ENCODE data around the gene ZNF469. TPM values are rescaled to one million over a fixed set of nuclear protein-coding genes. Genes with fewer than 3 reads are reported as not detected.
A peak's percentile ranks its signal among the peaks of the same experiment; 100 is the strongest.

ZNF469 gene
- total RNA-seq, 4 donors from 2014 or later = 0.24 to 0.55 (median 0.41) TPM

GRCh38 chr16:88427376-88427775 is 44.6 kb downstream of the ZNF469 start:
- H3K36me3 ChIP-seq = no peaks in the 10 kb centered on the region
- no peak for DNase-seq (ENCODE audit: low spot score in 2 of 2)

GRCh38 chr16:88428156-88428555 is 45.4 kb downstream of the ZNF469 start:
- DNase-seq (ENCODE audit: low spot score in 2 of 2) = no peak
- H3K9me3 ChIP-seq = no peaks in the 10 kb centered on the region
- no peak for TF ChIP-seq POLR2A (IDR thresholded peaks at IDR 0.05)
- TF ChIP-seq CTCF (IDR thresholded peaks at IDR 0.05) = no peak
- no peak for TF ChIP-seq POLR2AphosphoS5 (IDR thresholded peaks at IDR 0.05)
- no peak for TF ChIP-seq EP300 (IDR thresholded peaks at IDR 0.05)
- no peak overlapping the region for H3K4me3 ChIP-seq
- peaks cover 40% of the 10 kb centered on the region for H3K4me1 ChIP-seq
- no peak overlapping the region for H3K27ac ChIP-seq
- H3K27me3 ChIP-seq = peaks cover 45% of the 10 kb centered on the region
- 81% methylated on average over 10 of the region's 19 CpGs for WGBS
- no peaks in the 10 kb centered on the region for H3K36me3 ChIP-seq

More at GRCh38 chr16:88427376-88427775, 44.6 kb downstream of the ZNF469 start:
- TF ChIP-seq POLR2AphosphoS5 (IDR thresholded peaks at IDR 0.05) (no peak), EP300 (IDR thresholded peaks at IDR 0.05) (no peak), POLR2A (IDR thresholded peaks at IDR 0.05) (no peak), CTCF (IDR thresholded peaks at IDR 0.05) (no peak)
- Histone ChIP-seq H3K27me3 (peaks cover 39% of the 10 kb centered on the region), H3K4me1 (peaks cover 40% of the 10 kb centered on the region), H3K9me3 (no peaks in the 10 kb centered on the region), H3K4me3 (no peak overlapping the region), H3K27ac (no peak overlapping the region)
- WGBS = no CpG with 5 or more reads among the region's 19 CpGs

GRCh38 chr16:88428616-88429386 is 46.0 kb downstream of the ZNF469 start:
- no peaks in the 10 kb centered on the region for H3K36me3 ChIP-seq
- no peak for TF ChIP-seq CTCF (IDR thresholded peaks at IDR 0.05)
- no peak for TF ChIP-seq EP300 (IDR thresholded peaks at IDR 0.05)
- no peak for TF ChIP-seq POLR2AphosphoS5 (IDR thresholded peaks at IDR 0.05)
- TF ChIP-seq POLR2A (IDR thresholded peaks at IDR 0.05) = no peak
- peaks cover 45% of the 10 kb centered on the region for H3K27me3 ChIP-seq
- 79% methylated on average over 9 of the region's 34 CpGs for WGBS
- H3K9me3 ChIP-seq = no peaks in the 10 kb centered on the region
- no peak overlapping the region for H3K4me3 ChIP-seq
- peaks cover 40% of the 10 kb centered on the region for H3K4me1 ChIP-seq
- DNase-seq (ENCODE audit: low spot score in 2 of 2) = no peak
- H3K27ac ChIP-seq = no peak overlapping the region

- H3K9me3 ChIP-seq = no peaks in the 10 kb centered on the region
- H3K27me3 ChIP-seq = peaks cover 45% of the 10 kb centered on the region
- peak overlapping the region; percentile 53 for H3K4me3 ChIP-seq
- peaks cover 34% of the 10 kb centered on the region for H3K4me1 ChIP-seq
- no peak overlapping the region for H3K27ac ChIP-seq
- H3K36me3 ChIP-seq = no peaks in the 10 kb centered on the region
- TF ChIP-seq POLR2AphosphoS5 (IDR thresholded peaks at IDR 0.05) (no peak), POLR2A (IDR thresholded peaks at IDR 0.05) (no peak), EP300 (IDR thresholded peaks at IDR 0.05) (no peak), CTCF (IDR thresholded peaks at IDR 0.05) (no peak)
- DNase-seq (ENCODE audit: low spot score in 2 of 2) = no peak
- 54% methylated on average over 9 of the region's 48 CpGs for WGBS
These were observed 46.8 kb downstream of the ZNF469 start for GRCh38 chr16:88429387-88430184.

- H3K9me3 ChIP-seq = no peaks in the 10 kb centered on the region
- H3K4me3 ChIP-seq = peak overlapping the region; percentile 53
- peaks cover 28% of the 10 kb centered on the region for H3K4me1 ChIP-seq
- DNase-seq (ENCODE audit: low spot score in 2 of 2) = no peak
- H3K36me3 ChIP-seq = no peaks in the 10 kb centered on the region
- WGBS = no CpG with 5 or more reads among the region's 36 CpGs
- no peak for TF ChIP-seq EP300 (IDR thresholded peaks at IDR 0.05)
- no peak for TF ChIP-seq POLR2AphosphoS5 (IDR thresholded peaks at IDR 0.05)
- TF ChIP-seq CTCF (IDR thresholded peaks at IDR 0.05) = no peak
- no peak for TF ChIP-seq POLR2A (IDR thresholded peaks at IDR 0.05)
- no peak overlapping the region for H3K27ac ChIP-seq
- peaks cover 45% of the 10 kb centered on the region for H3K27me3 ChIP-seq
These were observed 47.4 kb downstream of the ZNF469 start for GRCh38 chr16:88430185-88430523.

All from suprapubic skin (tissue), 4 donors.